CD4-positive, CD25-positive, alpha-beta regulatory T cell (primary cell): ENCODE data around the gene ABHD15. TPM values are rescaled to one million over a fixed set of nuclear protein-coding genes. Genes with fewer than 3 reads are reported as not detected.

ENCODE experiments used
- ATAC-seq, 2 donors: fragments of 150-1000 bp; cut with Tn5 transposase; one replicate each; pipeline ENCODE4 v1.10.0; 2021; ENCODE audit warnings: low read depth in 2 of 2, moderate number of reproducible peaks in 2 of 2, moderate library complexity in 1 of 2
- DNase-seq, 3 donors: peaks; one replicate each; pipeline versions ENCODE4 v3.0.0 to v3.0.0-alpha.2; 2012 to 2022; ENCODE audit warnings: mixed read lengths in 1 of 3
- H3K27ac ChIP-seq: one replicate; pipeline ENCODE4 v1.7.0; 2013; ENCODE audit warnings: mild to moderate bottlenecking, low read length; ENCODE audit not compliant: insufficient read depth, poor library complexity, severe bottlenecking
- H3K27me3 ChIP-seq: one replicate; pipeline ENCODE4 v1.7.0; 2013; ENCODE audit warnings: low read length; ENCODE audit not compliant: control insufficient read depth, insufficient read depth
- H3K36me3 ChIP-seq: one replicate; pipeline ENCODE4 v1.7.0; 2013; ENCODE audit warnings: mild to moderate bottlenecking, low read length, moderate library complexity; ENCODE audit not compliant: control insufficient read depth, insufficient read depth
- H3K4me1 ChIP-seq: 2 replicates; pipeline ENCODE4 v1.7.0; 2013; ENCODE audit warnings: mild to moderate bottlenecking, low read length; ENCODE audit not compliant: insufficient read depth, control insufficient read depth, poor library complexity, severe bottlenecking
- H3K4me3 ChIP-seq: one replicate; pipeline ENCODE4 v1.7.0; 2013; ENCODE audit warnings: low read depth, mild to moderate bottlenecking, low read length, moderate library complexity
- H3K9me3 ChIP-seq, 2 experiments: 1 replicate in 1 of 2; 2 replicates in 1 of 2; pipeline ENCODE4 v1.7.0; 2013; ENCODE audit warnings: low read length in 2 of 2, mild to moderate bottlenecking in 1 of 2, moderate library complexity in 1 of 2; ENCODE audit not compliant: control insufficient read depth in 2 of 2
- H3K27ac Mint-ChIP-seq, 3 donors: one replicate each; pipeline ENCODE4 v1.8.0; 2020 to 2022; ENCODE audit warnings: mild to moderate bottlenecking in 3 of 3, mixed read lengths in 3 of 3, moderate library complexity in 2 of 3
- H3K27me3 Mint-ChIP-seq: one replicate; pipeline ENCODE4 v1.8.0; 2022; ENCODE audit warnings: mild to moderate bottlenecking, mixed read lengths
- H3K36me3 Mint-ChIP-seq: one replicate; pipeline ENCODE4 v1.8.0; 2020; ENCODE audit warnings: mixed read lengths
- H3K4me1 Mint-ChIP-seq, 4 donors: one replicate each; pipeline ENCODE4 v1.8.0; 2020 to 2022; ENCODE audit warnings: mixed read lengths in 4 of 4, mild to moderate bottlenecking in 1 of 4
- H3K4me3 Mint-ChIP-seq, 4 donors: one replicate each; pipeline ENCODE4 v1.8.0; 2020 to 2022; ENCODE audit warnings: mild to moderate bottlenecking in 4 of 4, mixed read lengths in 4 of 4, moderate library complexity in 3 of 4
- H3K9me3 Mint-ChIP-seq, 7 donors: one replicate each; pipeline ENCODE4 v1.8.0; 2020 to 2022; ENCODE audit warnings: mixed read lengths in 7 of 7, mild to moderate bottlenecking in 3 of 7, moderate library complexity in 2 of 7
- polyA plus RNA-seq, 4 donors: library from polyadenylated mRNA; unstranded; fragments of 300-500 nt; fragmentation: Illumina TruSeq; gene quantifications; one replicate each; pipeline ENCODE4 v1.2.3, GENCODE V29; 2021
- total RNA-seq: library from RNA; stranded (reverse); gene quantifications from one replicate; pipeline ENCODE4 v1.2.3, GENCODE V29; 2022

ABHD15 gene
- total and polyA plus RNA-seq, 5 donors from 2014 or later = 6.2 to 9.9 (median 7.6) TPM

DNA sequence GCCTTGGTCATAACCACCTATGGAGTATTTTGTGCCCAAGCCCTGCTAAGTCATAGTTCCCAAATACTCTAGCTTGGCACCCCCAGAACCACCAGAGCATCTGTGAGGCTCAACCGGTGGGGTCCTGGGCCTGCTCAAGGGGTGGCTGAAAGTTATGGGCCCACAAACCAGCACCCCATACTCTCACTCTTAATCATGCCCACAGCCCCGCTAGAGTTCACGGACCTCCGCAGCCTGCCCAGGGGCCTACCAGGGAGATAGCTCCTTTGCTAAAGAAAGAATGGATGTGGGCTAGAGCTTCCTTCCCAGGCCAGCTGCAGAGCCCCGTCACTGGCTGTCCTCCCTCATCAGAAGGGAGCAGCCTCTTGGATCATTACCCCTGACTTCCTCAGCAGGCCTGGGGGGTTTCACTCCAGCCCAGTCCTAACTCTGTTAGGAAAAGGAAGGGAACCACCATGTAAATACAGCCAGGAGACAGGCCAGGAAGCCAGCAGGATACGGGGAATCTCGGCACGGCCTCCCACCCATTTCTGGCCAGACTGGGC lies 21.3 kb upstream of the ABHD15 start:
- Histone ChIP-seq H3K36me3 (peaks cover 3% of the 10 kb centered on the region), H3K4me1 (peaks cover 79% of the 10 kb centered on the region), H3K27me3 (no peaks in the 10 kb centered on the region), H3K4me3 (peak overlapping the region; percentile 67), H3K27ac (peak overlapping the region; percentile 65), H3K9me3 (no peaks in the 10 kb centered on the region)
- no peaks in the 10 kb centered on the region for H3K27me3 Mint-ChIP-seq
- H3K27ac Mint-ChIP-seq = peak overlapping the region; percentile 74 to 98 (median 94)
- peak overlapping the region; percentile 91 to 98 (median 96) for H3K4me3 Mint-ChIP-seq
- H3K4me1 Mint-ChIP-seq = peaks cover 6 to 85% (median 45%) of the 10 kb centered on the region in 4 donors
- DNase-seq (no peak), ATAC-seq (no peak)
- H3K9me3 Mint-ChIP-seq = no peaks in the 10 kb centered on the region
- H3K36me3 Mint-ChIP-seq = no peaks in the 10 kb centered on the region

DNA sequence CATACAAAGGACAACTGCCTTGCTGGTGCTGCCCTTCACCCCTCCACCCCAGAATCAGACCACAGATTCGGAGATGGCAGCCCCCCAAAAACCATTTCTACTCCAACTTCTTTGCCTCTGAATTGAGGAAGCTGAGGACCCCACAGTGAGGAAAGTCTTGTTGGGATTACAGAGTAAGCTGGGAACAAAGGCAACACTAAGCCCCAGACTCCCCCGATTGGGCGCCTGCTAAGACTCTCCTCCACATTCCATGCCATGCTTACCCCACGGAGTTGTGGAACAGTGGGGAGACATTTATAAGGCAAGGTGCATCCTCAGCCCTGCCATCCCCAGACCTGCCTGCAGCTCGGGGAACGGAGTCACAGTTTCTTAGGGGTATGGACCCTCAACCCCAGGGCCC lies 20.8 kb upstream of the ABHD15 start:
- H3K4me1 ChIP-seq = peaks cover 76% of the 10 kb centered on the region
- H3K27me3 ChIP-seq = no peaks in the 10 kb centered on the region
- peak overlapping the region; percentile 67 for H3K4me3 ChIP-seq
- H3K27ac Mint-ChIP-seq = peak overlapping the region in 2 of 3 donors; percentile 94 to 98
- peaks cover 7% of the 10 kb centered on the region for H3K36me3 ChIP-seq
- H3K9me3 ChIP-seq = no peaks in the 10 kb centered on the region
- H3K27ac ChIP-seq = no peak overlapping the region
- DNase-seq (no peak), ATAC-seq (no peak)
- H3K36me3 Mint-ChIP-seq = no peaks in the 10 kb centered on the region
- H3K9me3 Mint-ChIP-seq = no peaks in the 10 kb centered on the region
- H3K27me3 Mint-ChIP-seq = no peaks in the 10 kb centered on the region
- H3K4me1 Mint-ChIP-seq = peaks cover 6 to 82% (median 42%) of the 10 kb centered on the region in 4 donors
- H3K4me3 Mint-ChIP-seq = peak overlapping the region; percentile 91 to 98 (median 96)

DNA sequence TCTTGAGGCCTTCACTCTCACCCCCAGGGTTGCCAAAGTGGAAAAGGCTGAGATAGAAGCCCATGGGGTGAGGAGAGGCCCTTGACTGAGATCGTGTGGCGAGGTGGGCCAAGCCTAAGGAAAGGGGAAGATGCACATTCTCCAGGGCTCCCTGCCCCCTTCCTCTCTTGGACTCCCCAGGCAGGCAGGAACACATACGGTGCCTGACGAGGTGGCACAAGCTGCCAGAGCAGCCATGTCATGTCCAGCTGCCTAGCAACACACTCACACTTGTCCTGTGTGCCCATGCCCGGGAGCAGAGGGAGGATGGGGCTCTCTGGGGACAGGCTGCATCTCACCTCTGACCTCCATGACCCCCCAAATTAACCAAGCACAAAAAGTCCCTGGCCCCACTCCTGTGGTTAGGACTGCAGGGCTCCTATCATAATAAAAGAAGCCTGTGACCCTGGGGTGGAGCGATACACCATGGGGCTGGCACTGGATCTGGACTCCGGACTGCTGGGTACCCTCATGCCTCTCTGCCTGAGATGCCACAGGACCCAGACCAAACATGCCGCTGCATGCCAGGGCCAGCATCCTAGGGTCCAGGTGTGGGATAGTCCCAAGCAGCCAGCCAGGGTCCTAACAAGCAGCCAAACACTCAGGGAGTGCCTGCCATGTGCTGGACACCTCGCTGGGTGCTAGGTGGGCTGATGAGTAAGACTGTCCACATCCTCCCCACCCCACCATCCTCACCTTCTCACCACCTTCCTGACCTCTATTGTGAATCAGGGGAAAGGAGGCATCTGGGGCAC lies 20.0 kb upstream of the ABHD15 start:
- Mint-ChIP-seq H3K4me1 (peaks cover 6 to 77% (median 39%) of the 10 kb centered on the region in 4 donors), H3K36me3 (peaks cover 3% of the 10 kb centered on the region), H3K27me3 (no peaks in the 10 kb centered on the region), H3K4me3 (peak overlapping the region; percentile 91 to 98 (median 96)), H3K27ac (peak overlapping the region; percentile 38 to 98 (median 83)), H3K9me3 (no peaks in the 10 kb centered on the region)
- Histone ChIP-seq H3K36me3 (peaks cover 15% of the 10 kb centered on the region), H3K27me3 (no peaks in the 10 kb centered on the region), H3K27ac (peak overlapping the region; percentile 41), H3K4me1 (peaks cover 69% of the 10 kb centered on the region), H3K9me3 (no peaks in the 10 kb centered on the region), H3K4me3 (peak overlapping the region; percentile 67)
- ATAC-seq (no peak), DNase-seq (no peak)

DNA sequence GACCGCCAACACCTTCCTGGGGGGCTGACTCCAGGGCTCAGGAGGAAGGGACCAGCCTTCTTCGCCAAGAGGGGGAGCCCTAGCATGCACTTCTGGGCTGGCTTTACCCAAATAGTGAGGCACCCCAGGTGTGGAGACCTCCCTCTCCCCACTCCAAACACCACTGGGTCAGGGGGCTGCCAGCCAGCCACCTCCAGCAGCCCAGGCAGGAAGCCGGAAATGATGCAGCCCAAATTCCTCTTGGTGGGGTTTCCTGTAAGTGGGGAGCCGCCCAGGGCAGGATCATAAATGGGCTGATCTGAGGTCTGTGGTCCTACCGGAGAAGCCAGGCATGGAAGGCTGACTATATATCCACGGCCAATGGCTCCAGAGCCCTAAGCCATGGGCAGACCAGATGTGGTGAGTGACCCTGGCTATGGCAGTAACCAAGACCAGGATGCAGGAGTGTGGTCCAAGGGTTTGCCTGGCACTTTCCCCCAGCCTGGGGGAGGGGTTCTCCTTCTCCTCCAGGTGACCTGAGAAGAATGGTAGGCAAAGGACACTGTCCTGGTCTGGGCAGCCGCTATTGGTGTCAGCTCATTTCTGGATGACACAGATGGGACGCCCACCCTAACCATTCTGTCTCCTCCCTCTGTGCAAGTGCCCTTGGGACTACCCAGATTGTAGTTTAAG lies 18.4 kb upstream of the ABHD15 start:
- DNase-seq (peak in 2 of 3 donors; percentile 21 to 52), ATAC-seq (no peak)
- Histone ChIP-seq H3K9me3 (no peaks in the 10 kb centered on the region), H3K27me3 (no peaks in the 10 kb centered on the region), H3K27ac (peak overlapping the region; percentile 49), H3K4me3 (no peak overlapping the region), H3K4me1 (peaks cover 56% of the 10 kb centered on the region), H3K36me3 (peaks cover 18% of the 10 kb centered on the region)
- H3K36me3 Mint-ChIP-seq = peaks cover 7% of the 10 kb centered on the region
- peak overlapping the region; percentile 62 to 92 (median 83) for H3K27ac Mint-ChIP-seq
- H3K4me3 Mint-ChIP-seq = peak overlapping the region; percentile 65 to 91 (median 78)
- H3K4me1 Mint-ChIP-seq = peaks cover 10 to 65% (median 36%) of the 10 kb centered on the region in 4 donors
- no peaks in the 10 kb centered on the region for H3K27me3 Mint-ChIP-seq
- peaks cover 0 to 1% (median 0%) of the 10 kb centered on the region in 7 donors for H3K9me3 Mint-ChIP-seq

DNA sequence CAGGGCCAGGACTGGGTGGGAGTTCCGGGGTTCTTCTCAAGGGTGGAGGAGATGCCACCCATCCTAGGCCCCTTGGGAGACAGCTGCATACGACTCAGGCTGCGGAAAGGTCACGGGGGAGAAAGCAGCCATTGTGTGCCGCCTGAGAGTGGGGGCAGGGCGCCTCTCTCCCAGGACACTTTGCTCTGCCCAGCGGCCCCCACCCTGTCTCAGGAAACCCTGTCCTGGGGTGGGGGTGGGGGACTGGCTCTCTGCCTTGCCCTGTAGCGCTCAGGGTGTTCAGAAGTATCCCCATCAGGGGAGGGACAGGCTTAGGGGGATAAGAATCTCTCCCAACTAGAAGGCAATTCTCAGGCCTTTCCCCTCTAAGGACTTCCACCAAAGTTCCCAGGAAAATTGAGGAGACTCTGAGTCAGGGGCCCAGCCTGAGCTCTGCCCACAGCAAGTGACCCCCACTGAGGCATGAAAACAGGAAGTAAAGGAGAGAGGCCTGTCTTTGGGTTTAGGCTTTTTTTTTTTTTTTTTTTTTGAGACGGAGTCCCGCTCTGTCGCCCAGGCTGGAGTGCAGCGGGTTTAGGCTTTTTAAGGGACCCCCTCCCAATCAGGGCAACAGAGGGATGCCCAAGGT lies 17.7 kb upstream of the ABHD15 start:
- Mint-ChIP-seq H3K27ac (peak overlapping the region; percentile 32 to 82 (median 69)), H3K27me3 (no peaks in the 10 kb centered on the region), H3K4me3 (peak overlapping the region; percentile 21 to 91 (median 70)), H3K9me3 (peaks cover 0 to 1% (median 0%) of the 10 kb centered on the region in 7 donors), H3K4me1 (peaks cover 11 to 63% (median 34%) of the 10 kb centered on the region in 4 donors), H3K36me3 (peaks cover 12% of the 10 kb centered on the region)
- Histone ChIP-seq H3K27me3 (no peaks in the 10 kb centered on the region), H3K9me3 (no peaks in the 10 kb centered on the region), H3K4me3 (no peak overlapping the region), H3K27ac (no peak overlapping the region), H3K36me3 (peaks cover 18% of the 10 kb centered on the region), H3K4me1 (peaks cover 50% of the 10 kb centered on the region)
- no peak for ATAC-seq
- no peak for DNase-seq

DNA sequence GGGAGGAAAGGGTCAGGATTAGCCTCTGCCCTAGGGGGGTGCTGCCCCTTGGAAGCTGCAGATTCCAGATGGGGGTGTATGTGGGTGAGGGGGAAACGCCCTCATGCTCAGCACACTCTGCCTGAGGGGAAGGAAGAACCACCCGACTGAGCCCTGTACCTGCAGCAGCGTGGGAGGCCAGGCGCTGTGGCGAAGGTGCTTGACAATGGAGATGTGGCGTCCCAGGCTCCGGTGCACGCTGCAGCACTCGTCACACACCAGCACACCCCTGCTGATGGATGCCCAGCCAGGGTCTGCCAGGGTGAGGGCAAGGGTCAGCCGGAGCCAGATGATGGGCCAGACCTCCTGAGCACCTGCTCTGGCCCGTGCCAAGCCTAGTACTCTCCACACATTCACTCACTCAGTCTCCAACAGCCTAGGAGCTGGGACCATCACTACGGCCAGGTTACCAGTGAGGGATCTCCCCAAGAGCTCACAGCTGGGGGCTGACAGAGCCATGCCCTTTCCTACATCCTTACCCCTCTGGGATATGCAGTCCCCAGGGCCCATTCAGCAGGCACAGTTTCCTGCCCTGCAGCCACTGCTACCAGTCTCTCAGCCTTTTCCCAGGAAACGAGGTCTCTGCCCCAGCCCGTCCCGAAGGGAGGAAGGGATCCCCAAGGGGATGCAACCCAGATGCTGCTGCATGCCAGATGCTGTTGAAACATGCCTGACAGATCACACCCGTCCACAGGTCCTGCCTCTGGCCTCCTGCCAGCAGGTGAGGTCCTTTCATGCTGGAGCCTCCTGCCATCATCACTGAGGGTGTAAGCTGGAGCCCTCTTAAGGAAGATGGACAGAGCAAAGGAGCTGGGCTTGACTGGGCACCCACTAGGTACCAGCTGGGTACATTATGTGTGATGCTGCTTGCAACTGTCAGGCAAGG lies 16.7 kb upstream of the ABHD15 start:
- Histone ChIP-seq H3K9me3 (no peaks in the 10 kb centered on the region), H3K4me1 (peaks cover 47% of the 10 kb centered on the region), H3K27me3 (no peaks in the 10 kb centered on the region), H3K4me3 (no peak overlapping the region), H3K27ac (no peak overlapping the region), H3K36me3 (peaks cover 18% of the 10 kb centered on the region)
- H3K27me3 Mint-ChIP-seq = no peaks in the 10 kb centered on the region
- peak overlapping the region; percentile 69 to 82 (median 79) for H3K27ac Mint-ChIP-seq
- ATAC-seq (no peak), DNase-seq (no peak)
- peak overlapping the region in 2 of 4 donors; percentile 43 to 91 for H3K4me3 Mint-ChIP-seq
- peaks cover 11 to 63% (median 34%) of the 10 kb centered on the region in 4 donors for H3K4me1 Mint-ChIP-seq
- H3K9me3 Mint-ChIP-seq = peaks cover 0 to 1% (median 0%) of the 10 kb centered on the region in 7 donors
- H3K36me3 Mint-ChIP-seq = peaks cover 18% of the 10 kb centered on the region
